Uterus (tissue), 4 donors: ENCODE data around the gene CLMP. TPM values are rescaled to one million over a fixed set of nuclear protein-coding genes. Genes with fewer than 3 reads are reported as not detected.
"Not testable (repeated sequence)": the region's sequence is repeated elsewhere in the genome, so short reads cannot be mapped to it uniquely, and the experiment has no call there.

Experiments
- DNase-seq, 2 donors: peaks; one replicate each; pipeline ENCODE4 v3.0.0-alpha.2; 2019 to 2020
- H3K27ac ChIP-seq, 2 donors: fragments of 200-600 bp; sonication (generic); 1 replicate in 1 of 2; 2 replicates in 1 of 2; pipeline ENCODE4 v1.5.1; 2016 to 2018
- H3K27me3 ChIP-seq, 2 donors: fragments of 200-600 bp; sonication (generic); one replicate each; pipeline ENCODE4 v1.5.1; 2018 to 2019; ENCODE audit warnings: control low read depth in 1 of 2
- H3K36me3 ChIP-seq, 2 donors: fragments of 200-600 bp; sonication (generic); one replicate each; pipeline ENCODE4 v1.5.1; 2019; ENCODE audit warnings: control low read depth in 1 of 2
- H3K4me1 ChIP-seq, 2 donors: fragments of 200-600 bp; sonication (generic); one replicate each; pipeline ENCODE4 v1.5.1; 2018 to 2019; ENCODE audit warnings: control low read depth in 1 of 2
- H3K4me3 ChIP-seq, 2 donors: fragments of 200-600 bp; sonication (generic); 1 replicate in 1 of 2; 2 replicates in 1 of 2; pipeline ENCODE4 v1.5.1; 2018 to 2019; ENCODE audit warnings: mild to moderate bottlenecking in 1 of 2
- H3K9me3 ChIP-seq, 2 donors: fragments of 200-600 bp; sonication (generic); one replicate each; pipeline ENCODE4 v1.5.1; 2019; ENCODE audit warnings: control low read depth in 1 of 2
- POLR2A ChIP-seq, 2 donors: fragments of 450-650 bp; IDR thresholded peaks; one replicate each; pipeline ENCODE4 v1.6.1; 2016; ENCODE audit warnings: antibody characterized with exemption in 2 of 2, mild to moderate bottlenecking in 1 of 2, moderate library complexity in 1 of 2
- intact Hi-C: fragments of 100-400 bp; cut with DNase I; formaldehyde crosslinking; loops from one replicate; pipeline ENCODE4 v1.15.1; 2023; ENCODE audit warnings: low total_unique reads
- total RNA-seq, 4 donors: library from RNA; depleted of rRNA in 3 of 4; stranded (reverse); fragments of >200 nt in 3 of 4; gene quantifications; one replicate each; pipeline versions ENCODE4 v1.1.0 to v1.2.4, GENCODE V29; 2014 to 2023
- TF ChIP-seq, protein P1 (sequence below), 4 experiments: fragments of 200-600 bp in 2 of 4; fragments of 450-650 bp in 2 of 4; sonication (generic) in 2 of 4; IDR thresholded peaks; one replicate each; pipeline ENCODE4 v1.5.1; 2016 to 2019; ENCODE audit warnings: antibody characterized with exemption in 4 of 4, mild to moderate bottlenecking in 2 of 4, moderate library complexity in 1 of 4
- donor health status: DM: yes; HTN: yes; CAD: no.

Gene CLMP
- total RNA-seq, 4 donors from 2014 or later, result 51.6 to 143 (median 95.7) TPM

DNA sequence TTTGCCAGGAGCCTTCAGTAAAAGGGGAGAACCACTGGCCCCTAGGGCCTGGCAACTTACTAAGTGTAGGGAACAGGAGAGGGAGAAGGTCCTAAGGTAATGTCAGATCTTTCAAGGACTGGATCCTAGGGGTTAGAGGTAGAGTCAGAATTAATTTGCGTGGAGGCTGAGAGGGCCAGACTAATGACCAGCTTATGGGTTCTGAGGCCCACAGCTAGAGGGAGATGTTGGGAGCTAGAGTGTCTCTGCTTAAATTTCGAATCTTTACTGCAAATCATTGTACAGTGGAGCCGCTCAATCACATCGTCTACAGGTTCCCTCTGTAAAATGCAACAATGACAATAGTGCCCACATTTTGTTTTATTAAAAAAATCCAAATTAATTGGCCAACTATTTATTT lies 31.4 kb downstream of the CLMP start:
- TF ChIP-seq, protein P1, sequence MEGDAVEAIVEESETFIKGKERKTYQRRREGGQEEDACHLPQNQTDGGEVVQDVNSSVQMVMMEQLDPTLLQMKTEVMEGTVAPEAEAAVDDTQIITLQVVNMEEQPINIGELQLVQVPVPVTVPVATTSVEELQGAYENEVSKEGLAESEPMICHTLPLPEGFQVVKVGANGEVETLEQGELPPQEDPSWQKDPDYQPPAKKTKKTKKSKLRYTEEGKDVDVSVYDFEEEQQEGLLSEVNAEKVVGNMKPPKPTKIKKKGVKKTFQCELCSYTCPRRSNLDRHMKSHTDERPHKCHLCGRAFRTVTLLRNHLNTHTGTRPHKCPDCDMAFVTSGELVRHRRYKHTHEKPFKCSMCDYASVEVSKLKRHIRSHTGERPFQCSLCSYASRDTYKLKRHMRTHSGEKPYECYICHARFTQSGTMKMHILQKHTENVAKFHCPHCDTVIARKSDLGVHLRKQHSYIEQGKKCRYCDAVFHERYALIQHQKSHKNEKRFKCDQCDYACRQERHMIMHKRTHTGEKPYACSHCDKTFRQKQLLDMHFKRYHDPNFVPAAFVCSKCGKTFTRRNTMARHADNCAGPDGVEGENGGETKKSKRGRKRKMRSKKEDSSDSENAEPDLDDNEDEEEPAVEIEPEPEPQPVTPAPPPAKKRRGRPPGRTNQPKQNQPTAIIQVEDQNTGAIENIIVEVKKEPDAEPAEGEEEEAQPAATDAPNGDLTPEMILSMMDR (IDR thresholded peaks at IDR 0.05), result no peak
- TF ChIP-seq POLR2A (IDR thresholded peaks at IDR 0.05), result no peak
- no peaks in the 10 kb centered on the region for H3K27me3 ChIP-seq
- DNase-seq, result no peak
- intact Hi-C loops, result loop anchor here (10.0 kb wide), 1 partner anchor 81 kb away; no protein-coding TSS in a partner anchor
- no peaks in the 10 kb centered on the region for H3K36me3 ChIP-seq
- peaks cover 0 to 4% of the 10 kb centered on the region in 2 donors for H3K4me1 ChIP-seq
- peak overlapping the region in 1 of 2 donors; percentile 27 for H3K27ac ChIP-seq
- H3K9me3 ChIP-seq, result no peaks in the 10 kb centered on the region
- H3K4me3 ChIP-seq, result no peak overlapping the region

DNA sequence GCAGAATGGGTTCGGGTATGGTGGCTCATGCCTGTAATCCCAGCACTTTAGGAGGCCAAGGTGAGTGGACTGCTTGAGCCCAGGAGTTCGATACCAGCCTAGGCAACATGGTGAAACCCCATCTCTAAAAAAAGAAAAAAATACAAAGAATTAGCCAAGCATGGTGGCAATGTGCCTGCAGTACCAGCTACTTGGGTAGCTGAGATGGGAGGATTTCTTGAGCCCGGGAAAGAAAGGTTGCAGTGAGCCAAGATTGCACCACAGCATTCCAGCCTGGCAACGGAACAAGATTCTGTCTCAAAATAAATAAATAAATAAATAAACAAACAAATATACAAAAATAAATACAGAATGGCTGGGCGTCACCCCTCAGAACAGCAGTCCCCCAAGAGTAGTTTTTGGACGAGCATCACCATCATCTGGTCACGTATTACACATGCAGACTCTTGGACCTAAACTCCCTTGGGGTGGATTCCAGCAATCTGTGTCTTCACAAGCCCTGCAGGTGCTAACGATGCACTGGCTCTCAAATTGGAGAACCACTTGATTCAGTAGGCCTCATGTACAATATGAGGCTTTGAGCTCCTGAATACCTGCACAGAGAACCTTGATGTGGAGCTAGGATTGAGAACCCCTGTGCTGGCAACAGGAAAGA lies 33.5 kb downstream of the CLMP start:
- Histone ChIP-seq H3K4me1 (peaks cover 0 to 2% of the 10 kb centered on the region in 2 donors), H3K9me3 (no peaks in the 10 kb centered on the region), H3K27me3 (no peaks in the 10 kb centered on the region), H3K4me3 (no peak overlapping the region), H3K36me3 (no peaks in the 10 kb centered on the region), H3K27ac (no peak overlapping the region)
- DNase-seq, result no peak
- intact Hi-C loops, result loop anchor here (10.0 kb wide), 1 partner anchor 83 kb away; no protein-coding TSS in a partner anchor
- no peak for TF ChIP-seq POLR2A (IDR thresholded peaks at IDR 0.05)
- TF ChIP-seq, protein P1 (IDR thresholded peaks at IDR 0.05), result no peak

DNA sequence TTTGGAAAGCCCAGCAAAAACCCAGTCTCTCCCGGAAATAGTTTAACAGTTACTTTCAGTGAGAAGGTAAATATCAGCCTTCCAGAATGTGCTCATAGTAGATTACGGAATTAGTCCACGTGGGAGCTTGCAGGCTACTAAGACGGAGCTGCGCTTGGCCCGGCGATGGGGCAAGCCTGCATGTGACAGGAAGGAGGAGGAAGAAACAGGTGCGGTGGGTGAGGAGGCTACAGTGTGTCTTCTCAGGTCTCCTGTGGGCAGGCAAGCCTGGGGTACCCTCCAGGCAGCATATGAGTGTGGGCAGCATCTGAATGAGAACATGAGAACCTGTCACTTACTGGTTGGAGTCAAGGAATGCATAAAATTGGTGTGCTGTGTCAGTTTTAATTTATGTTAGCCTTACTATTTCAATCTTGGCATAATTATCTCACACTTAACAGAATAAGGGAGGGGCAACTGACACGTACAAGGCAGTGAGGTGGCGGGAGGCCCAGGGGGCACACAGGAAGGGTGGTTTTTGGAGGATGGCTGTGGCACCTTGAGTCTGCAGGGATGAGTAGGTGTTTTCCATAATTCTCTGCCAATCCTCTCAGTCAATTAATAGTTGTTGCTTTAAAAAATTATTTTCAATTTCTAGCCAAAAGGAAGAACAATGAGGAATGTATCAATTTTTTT lies 35.7 kb downstream of the CLMP start:
- H3K36me3 ChIP-seq, result no peaks in the 10 kb centered on the region
- intact Hi-C loops, result no loop called here
- H3K4me3 ChIP-seq, result no peak overlapping the region
- TF ChIP-seq POLR2A (IDR thresholded peaks at IDR 0.05), result no peak
- H3K9me3 ChIP-seq, result no peaks in the 10 kb centered on the region
- no peak overlapping the region for H3K27ac ChIP-seq
- H3K4me1 ChIP-seq, result no peaks in the 10 kb centered on the region
- no peaks in the 10 kb centered on the region for H3K27me3 ChIP-seq
- DNase-seq, result no peak

DNA sequence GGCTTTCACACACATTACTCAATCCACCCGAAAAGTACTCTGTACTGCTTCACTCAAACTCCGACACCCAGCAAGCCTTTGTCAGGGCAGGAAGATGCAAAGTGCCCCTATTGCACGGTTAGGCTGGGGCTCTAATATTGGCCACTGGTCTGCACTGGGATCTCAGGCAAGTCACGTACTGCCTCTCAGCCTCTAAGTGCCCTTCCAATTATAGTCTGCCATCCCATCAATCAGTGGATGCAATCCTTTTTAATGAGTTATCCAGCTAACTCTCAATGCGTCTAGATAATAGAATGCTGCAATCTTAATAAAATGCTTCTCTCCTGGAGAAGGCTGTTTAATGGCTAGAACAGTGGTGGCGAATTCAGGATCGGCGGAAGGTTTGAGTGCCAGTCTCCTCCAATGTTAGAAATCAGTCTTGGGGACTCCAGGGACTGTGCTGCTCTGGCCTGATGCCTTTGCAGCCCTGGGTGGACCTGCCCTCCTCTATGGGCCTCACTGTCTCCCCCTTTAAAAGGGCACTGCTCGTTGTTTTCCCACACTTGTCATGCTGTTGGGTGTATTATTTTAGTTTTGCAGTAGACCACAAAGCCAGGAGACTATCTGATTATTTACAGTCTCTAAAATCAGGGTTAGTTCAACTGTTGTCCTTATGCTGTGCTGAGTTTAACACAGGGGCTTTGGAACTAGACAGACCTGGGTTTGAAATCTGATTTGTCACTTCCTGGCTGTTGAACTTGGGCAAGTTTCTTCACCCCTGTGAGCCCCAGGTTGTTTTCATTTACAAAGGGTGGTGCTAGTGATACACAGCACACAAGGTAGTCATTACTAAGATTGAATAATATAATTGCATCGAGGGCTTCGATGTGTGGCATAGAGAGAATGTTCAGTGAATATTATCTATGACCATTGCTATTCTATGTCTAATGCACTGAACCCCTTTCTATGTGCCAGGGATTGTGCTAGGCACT lies 36.7 kb downstream of the CLMP start:
- intact Hi-C loops, result no loop called here
- H3K36me3 ChIP-seq, result no peaks in the 10 kb centered on the region
- H3K4me1 ChIP-seq, result no peaks in the 10 kb centered on the region
- no peaks in the 10 kb centered on the region for H3K9me3 ChIP-seq
- no peak for DNase-seq
- no peak overlapping the region for H3K27ac ChIP-seq
- no peaks in the 10 kb centered on the region for H3K27me3 ChIP-seq
- TF ChIP-seq, protein P1 (IDR thresholded peaks at IDR 0.05), result no peak
- TF ChIP-seq POLR2A (IDR thresholded peaks at IDR 0.05), result no peak
- no peak overlapping the region for H3K4me3 ChIP-seq

DNA sequence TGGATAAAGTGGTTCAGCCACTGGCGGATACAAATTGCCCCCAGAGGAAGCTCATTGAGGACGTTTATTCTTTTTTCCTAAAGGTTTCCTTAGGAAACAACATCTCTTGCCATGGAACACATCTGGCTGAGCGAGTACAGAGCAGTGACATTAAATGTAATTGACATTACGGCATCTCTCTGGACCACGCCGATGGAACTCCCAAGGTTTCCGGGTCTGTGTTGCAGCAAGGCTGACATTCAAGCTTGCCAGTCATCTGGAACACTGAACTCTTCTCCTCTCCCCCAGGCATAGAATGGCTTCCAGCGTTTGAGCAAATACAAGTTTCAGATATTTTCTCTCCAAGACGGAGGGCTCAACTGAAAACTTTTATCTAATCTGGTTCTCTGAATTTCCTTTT lies 42.1 kb downstream of the CLMP start:
- Histone ChIP-seq H3K4me3 (no peak overlapping the region), H3K27ac (no peak overlapping the region), H3K27me3 (no peaks in the 10 kb centered on the region), H3K4me1 (no peaks in the 10 kb centered on the region), H3K36me3 (no peaks in the 10 kb centered on the region), H3K9me3 (no peaks in the 10 kb centered on the region)
- no peak for DNase-seq
- TF ChIP-seq, protein P1 (IDR thresholded peaks at IDR 0.05), result no peak
- TF ChIP-seq POLR2A (IDR thresholded peaks at IDR 0.05), result no peak
- intact Hi-C loops, result no loop called here

DNA sequence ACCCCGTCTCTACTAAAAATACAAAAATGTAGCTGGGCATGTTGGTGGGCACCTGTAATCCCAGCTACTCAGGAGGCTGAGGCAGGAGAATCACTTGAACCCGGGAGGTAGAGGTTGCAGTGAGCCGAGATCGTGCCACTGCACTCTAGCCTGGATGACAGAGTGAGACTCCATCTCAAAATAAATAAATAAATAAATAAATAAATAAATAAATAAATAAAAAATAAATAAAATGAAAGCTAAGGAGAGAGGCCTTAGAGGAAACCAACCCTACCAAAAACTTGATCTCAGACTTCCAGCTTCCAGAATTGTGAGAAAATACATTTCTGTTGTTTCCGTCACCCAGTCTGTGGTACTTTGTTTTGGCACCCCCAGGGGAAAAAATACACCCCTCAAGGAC lies 42.7 kb downstream of the CLMP start:
- H3K36me3 ChIP-seq, DNase-seq, H3K9me3 ChIP-seq, H3K4me3 ChIP-seq, H3K27me3 ChIP-seq, H3K4me1 ChIP-seq, intact Hi-C loops, H3K27ac ChIP-seq: not testable (repeated sequence)
